ENCODE data around the gene NECAB2.

DNA sequence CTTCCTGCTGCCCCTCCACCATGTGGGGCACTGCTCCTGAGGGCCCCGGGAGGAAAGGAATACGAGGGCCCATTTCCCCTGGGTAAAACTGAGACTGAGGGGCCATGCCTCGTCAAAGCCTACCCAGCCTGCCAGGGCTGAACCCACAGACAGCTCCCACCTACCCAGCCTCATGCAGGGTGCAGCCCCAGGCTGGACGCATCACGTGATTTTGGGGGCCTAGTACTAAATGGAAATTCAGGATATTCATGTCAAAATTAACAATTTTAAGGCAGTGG, 18.4 kb upstream of the NECAB2 start:
- TF ChIP-seq, protein P1, sequence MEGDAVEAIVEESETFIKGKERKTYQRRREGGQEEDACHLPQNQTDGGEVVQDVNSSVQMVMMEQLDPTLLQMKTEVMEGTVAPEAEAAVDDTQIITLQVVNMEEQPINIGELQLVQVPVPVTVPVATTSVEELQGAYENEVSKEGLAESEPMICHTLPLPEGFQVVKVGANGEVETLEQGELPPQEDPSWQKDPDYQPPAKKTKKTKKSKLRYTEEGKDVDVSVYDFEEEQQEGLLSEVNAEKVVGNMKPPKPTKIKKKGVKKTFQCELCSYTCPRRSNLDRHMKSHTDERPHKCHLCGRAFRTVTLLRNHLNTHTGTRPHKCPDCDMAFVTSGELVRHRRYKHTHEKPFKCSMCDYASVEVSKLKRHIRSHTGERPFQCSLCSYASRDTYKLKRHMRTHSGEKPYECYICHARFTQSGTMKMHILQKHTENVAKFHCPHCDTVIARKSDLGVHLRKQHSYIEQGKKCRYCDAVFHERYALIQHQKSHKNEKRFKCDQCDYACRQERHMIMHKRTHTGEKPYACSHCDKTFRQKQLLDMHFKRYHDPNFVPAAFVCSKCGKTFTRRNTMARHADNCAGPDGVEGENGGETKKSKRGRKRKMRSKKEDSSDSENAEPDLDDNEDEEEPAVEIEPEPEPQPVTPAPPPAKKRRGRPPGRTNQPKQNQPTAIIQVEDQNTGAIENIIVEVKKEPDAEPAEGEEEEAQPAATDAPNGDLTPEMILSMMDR (IDR thresholded peaks at IDR 0.05) = no peak
- TF ChIP-seq POLR2A (IDR thresholded peaks at IDR 0.05) = no peak
- TF ChIP-seq EP300 (IDR thresholded peaks at IDR 0.05) = no peak

Data from suprapubic skin (tissue), 3 donors.